IPS-20b (cell line): ENCODE measurements around the gene TTYH3.

Experiments
- H3K27ac ChIP-seq: one replicate; pipeline ENCODE4 v1.5.1; 2013; ENCODE audit warnings: low read length
- H3K27me3 ChIP-seq: 2 replicates; pipeline ENCODE4 v1.6.1; 2013; ENCODE audit warnings: mild to moderate bottlenecking, low read length, inconsistent platforms; ENCODE audit not compliant: insufficient read depth
- H3K36me3 ChIP-seq: 2 replicates; pipeline ENCODE4 v1.6.1; 2013; ENCODE audit warnings: low read depth, mild to moderate bottlenecking, inconsistent platforms, low read length, moderate library complexity; ENCODE audit not compliant: insufficient read depth
- H3K4me1 ChIP-seq: 2 replicates; pipeline ENCODE4 v1.6.1; 2013; ENCODE audit warnings: mild to moderate bottlenecking, control low read depth, inconsistent platforms, low read length, moderate library complexity; ENCODE audit not compliant: insufficient read depth
- H3K4me3 ChIP-seq: 2 replicates; pipeline ENCODE4 v1.5.1; 2013; ENCODE audit warnings: mild to moderate bottlenecking, low read length, inconsistent platforms
- H3K9ac ChIP-seq: 2 replicates; pipeline ENCODE4 v1.6.1; 2013; ENCODE audit warnings: low read depth, mild to moderate bottlenecking, inconsistent platforms, low read length, moderate library complexity
- H3K9me3 ChIP-seq: 2 replicates; pipeline ENCODE4 v1.6.1; 2013; ENCODE audit warnings: mild to moderate bottlenecking, low read depth, low read length, inconsistent platforms; ENCODE audit not compliant: insufficient read depth

The TTYH3 gene

GRCh38 chr7:2646680-2647571 lies 15.1 kb downstream of the TTYH3 start:
- peak overlapping the region; percentile 57 for H3K27ac ChIP-seq
- peak overlapping the region; percentile 27; the same call in 1 of the 2 replicates for H3K9ac ChIP-seq
- H3K36me3 ChIP-seq: peaks cover 26% of the 10 kb centered on the region
- H3K4me3 ChIP-seq: no peak overlapping the region
- H3K9me3 ChIP-seq: no peaks in the 10 kb centered on the region
- no peaks in the 10 kb centered on the region for H3K27me3 ChIP-seq
- H3K4me1 ChIP-seq: peaks cover 10% of the 10 kb centered on the region; the same call in 1 of the 2 replicates

DNA sequence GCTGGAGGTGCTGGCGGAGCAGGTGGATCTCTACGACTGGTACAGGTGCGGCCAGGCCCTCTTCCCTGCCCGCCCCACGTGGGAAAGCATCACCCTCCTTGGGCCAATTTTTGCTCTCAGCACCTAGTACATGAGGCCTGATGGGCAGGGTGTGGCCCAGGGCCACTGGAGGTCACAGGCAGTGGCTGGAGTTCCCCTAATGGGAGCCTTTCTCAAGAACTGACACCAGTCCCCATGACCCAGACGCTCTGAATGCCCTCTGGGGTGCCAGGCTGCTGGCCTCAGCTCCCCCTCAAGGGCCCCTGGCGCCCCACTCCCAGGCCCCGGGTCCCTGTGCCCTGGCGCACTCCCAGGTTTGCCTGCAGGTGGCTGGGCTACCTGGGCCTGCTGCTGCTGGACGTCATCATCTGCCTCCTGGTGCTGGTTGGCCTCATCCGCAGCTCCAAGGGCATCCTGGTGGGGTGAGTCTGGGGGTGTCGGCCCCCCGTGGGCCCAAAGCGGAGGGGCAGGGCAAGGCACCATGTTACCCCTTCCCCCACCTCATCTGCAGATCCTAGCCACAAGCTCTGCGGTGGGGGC lies 15.9 kb downstream of the TTYH3 start:
- Histone ChIP-seq H3K27ac (no peak overlapping the region), H3K9ac (no peak overlapping the region), H3K4me1 (peaks cover 10% of the 10 kb centered on the region; the same call in 1 of the 2 replicates), H3K27me3 (no peaks in the 10 kb centered on the region), H3K4me3 (no peak overlapping the region), H3K9me3 (no peaks in the 10 kb centered on the region), H3K36me3 (peaks cover 34% of the 10 kb centered on the region)

GRCh38 chr7:2649139-2649838 lies 17.5 kb downstream of the TTYH3 start:
- Histone ChIP-seq H3K27me3 (no peaks in the 10 kb centered on the region), H3K27ac (no peak overlapping the region), H3K9ac (no peak overlapping the region), H3K4me1 (peaks cover 10% of the 10 kb centered on the region; the same call in 1 of the 2 replicates), H3K9me3 (no peaks in the 10 kb centered on the region), H3K36me3 (peaks cover 42% of the 10 kb centered on the region), H3K4me3 (no peak overlapping the region)

DNA sequence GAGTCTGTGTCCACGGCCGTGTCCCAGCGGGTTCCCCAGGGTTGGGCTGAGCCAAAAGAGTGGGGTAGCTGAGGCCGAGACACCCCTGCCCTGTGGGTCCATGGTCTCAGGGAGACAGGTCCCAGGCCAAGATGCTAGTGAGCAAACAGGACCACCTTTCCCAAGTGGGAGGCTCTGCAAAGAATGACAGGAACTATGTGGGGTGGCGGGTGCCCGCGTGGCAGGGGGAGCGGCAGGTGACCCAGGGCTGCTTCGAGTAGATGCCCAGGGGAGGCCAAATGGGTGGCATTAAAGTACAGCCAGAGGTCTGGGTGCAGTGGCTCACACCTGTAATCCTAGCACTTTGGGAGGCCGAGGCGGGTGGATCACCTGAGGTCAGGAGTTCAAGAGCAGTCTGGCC lies 18.2 kb downstream of the TTYH3 start:
- Histone ChIP-seq H3K27ac (no peak overlapping the region), H3K36me3 (peaks cover 42% of the 10 kb centered on the region)

DNA sequence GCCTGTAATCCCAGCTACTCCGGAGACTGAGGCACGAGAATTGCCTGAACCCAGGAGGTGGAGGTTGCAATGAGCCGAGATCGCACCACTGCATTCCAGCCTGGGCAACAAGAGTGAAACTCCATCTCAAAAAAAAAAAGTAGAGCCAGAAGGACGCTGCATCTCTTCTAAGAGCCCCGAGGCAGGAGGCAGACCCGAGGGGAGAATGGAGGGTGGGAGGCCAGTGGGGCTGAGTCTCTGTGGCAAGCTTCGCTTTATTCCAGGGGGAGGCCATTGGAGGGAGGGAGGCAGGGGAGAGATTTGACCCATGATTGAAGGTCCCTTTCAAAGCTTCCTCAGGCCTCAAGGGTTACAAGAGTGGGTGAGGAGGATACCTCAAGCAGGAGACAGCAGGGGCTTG lies 18.7 kb downstream of the TTYH3 start:
- Histone ChIP-seq H3K27ac (no peak overlapping the region), H3K27me3 (no peaks in the 10 kb centered on the region), H3K36me3 (peaks cover 42% of the 10 kb centered on the region), H3K4me3 (no peak overlapping the region), H3K9ac (no peak overlapping the region), H3K9me3 (no peaks in the 10 kb centered on the region), H3K4me1 (peaks cover 7% of the 10 kb centered on the region; the same call in 1 of the 2 replicates)

More for the DNA sequence above, 18.2 kb downstream of the TTYH3 start:
- Histone ChIP-seq H3K4me3 (no peak overlapping the region), H3K4me1 (peaks cover 10% of the 10 kb centered on the region; the same call in 1 of the 2 replicates), H3K27me3 (no peaks in the 10 kb centered on the region), H3K9ac (no peak overlapping the region), H3K9me3 (no peaks in the 10 kb centered on the region)

- H3K4me1 ChIP-seq: peaks cover 3% of the 10 kb centered on the region; the same call in 1 of the 2 replicates
- no peak overlapping the region for H3K27ac ChIP-seq
- peaks cover 46% of the 10 kb centered on the region for H3K36me3 ChIP-seq
- no peak overlapping the region for H3K4me3 ChIP-seq
- H3K27me3 ChIP-seq: no peaks in the 10 kb centered on the region
- H3K9ac ChIP-seq: no peak overlapping the region
- H3K9me3 ChIP-seq: no peaks in the 10 kb centered on the region
These were observed 19.6 kb downstream of the TTYH3 start for GRCh38 chr7:2651336-2651735.

GRCh38 chr7:2651847-2652735 lies 20.3 kb downstream of the TTYH3 start:
- peaks cover 54% of the 10 kb centered on the region for H3K36me3 ChIP-seq
- H3K27ac ChIP-seq: no peak overlapping the region
- H3K4me1 ChIP-seq: no peaks in the 10 kb centered on the region
- H3K27me3 ChIP-seq: no peaks in the 10 kb centered on the region
- H3K4me3 ChIP-seq: no peak overlapping the region
- H3K9ac ChIP-seq: no peak overlapping the region
- H3K9me3 ChIP-seq: no peaks in the 10 kb centered on the region

- H3K4me1 ChIP-seq: no peaks in the 10 kb centered on the region
- H3K4me3 ChIP-seq: no peak overlapping the region
- H3K27me3 ChIP-seq: no peaks in the 10 kb centered on the region
- peaks cover 55% of the 10 kb centered on the region for H3K36me3 ChIP-seq
- H3K27ac ChIP-seq: no peak overlapping the region
- H3K9ac ChIP-seq: no peak overlapping the region
- no peaks in the 10 kb centered on the region for H3K9me3 ChIP-seq
These were observed 20.9 kb downstream of the TTYH3 start for GRCh38 chr7:2652736-2653060.

DNA sequence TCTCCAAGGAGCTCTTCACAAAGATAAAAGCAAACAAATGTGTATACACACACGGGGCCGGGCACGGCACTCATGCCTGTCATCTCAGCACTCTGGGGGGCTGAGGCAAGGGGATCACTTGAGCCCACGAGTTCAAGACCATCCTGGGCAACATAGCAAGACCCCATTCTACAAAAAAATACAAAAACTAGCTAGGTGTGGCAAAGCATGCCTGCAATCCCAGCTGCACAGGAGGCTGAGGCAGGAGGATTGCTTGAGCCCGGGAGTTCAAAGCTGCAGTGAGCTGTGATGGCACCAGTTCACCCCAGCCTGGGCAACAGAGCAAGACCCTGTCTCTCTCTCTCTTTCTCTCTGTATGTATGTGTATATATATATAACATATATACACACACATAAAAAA lies 22.3 kb downstream of the TTYH3 start:
- Histone ChIP-seq H3K9ac (no peak overlapping the region), H3K27me3 (no peaks in the 10 kb centered on the region), H3K4me1 (no peaks in the 10 kb centered on the region), H3K4me3 (no peak overlapping the region), H3K27ac (no peak overlapping the region), H3K36me3 (peaks cover 57% of the 10 kb centered on the region), H3K9me3 (no peaks in the 10 kb centered on the region)

DNA sequence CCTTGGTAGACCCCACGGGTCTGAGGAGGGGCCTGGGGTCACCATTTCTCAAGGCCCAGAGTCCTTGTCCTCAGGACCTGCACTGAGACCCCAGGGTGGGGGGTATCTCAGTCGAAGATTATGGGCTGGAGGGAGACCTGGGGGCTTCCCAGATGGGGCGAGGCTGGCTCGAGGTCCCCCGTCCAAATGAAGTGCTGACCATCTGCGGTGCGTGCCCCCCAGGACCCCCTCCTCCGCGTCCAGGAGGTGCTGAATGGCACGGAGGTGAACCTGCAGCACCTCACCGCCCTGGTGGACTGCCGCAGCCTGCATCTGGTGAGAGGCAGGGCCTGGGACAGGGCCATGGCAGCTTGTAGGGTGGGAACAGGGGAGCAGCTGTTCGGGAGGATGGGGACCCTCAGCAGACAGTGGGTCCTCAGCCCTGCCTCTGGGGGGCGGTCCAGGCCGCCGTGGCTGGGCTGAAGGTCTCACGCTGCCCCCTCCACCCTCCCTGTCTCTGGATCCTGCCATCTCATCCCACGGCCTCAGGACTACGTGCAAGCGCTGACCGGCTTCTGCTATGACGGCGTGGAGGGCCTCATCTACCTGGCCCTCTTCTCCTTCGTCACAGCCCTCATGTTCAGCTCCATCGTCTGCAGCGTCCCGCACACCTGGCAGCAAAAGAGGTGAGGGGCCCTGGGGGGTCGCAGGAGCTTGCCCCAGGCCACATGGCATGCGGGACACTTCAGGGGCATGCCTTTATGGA lies 24.3 kb downstream of the TTYH3 start:
- Histone ChIP-seq H3K4me3 (no peak overlapping the region), H3K4me1 (no peaks in the 10 kb centered on the region), H3K27ac (no peak overlapping the region), H3K36me3 (peaks cover 52% of the 10 kb centered on the region), H3K27me3 (no peaks in the 10 kb centered on the region), H3K9ac (no peak overlapping the region), H3K9me3 (no peaks in the 10 kb centered on the region)
